ENCODE data around the gene LMOD2. TPM values are rescaled to one million over a fixed set of nuclear protein-coding genes. Genes with fewer than 3 reads are reported as not detected.

Gene LMOD2
- total RNA-seq, 1 donor from 2014 or later = not detected

DNA sequence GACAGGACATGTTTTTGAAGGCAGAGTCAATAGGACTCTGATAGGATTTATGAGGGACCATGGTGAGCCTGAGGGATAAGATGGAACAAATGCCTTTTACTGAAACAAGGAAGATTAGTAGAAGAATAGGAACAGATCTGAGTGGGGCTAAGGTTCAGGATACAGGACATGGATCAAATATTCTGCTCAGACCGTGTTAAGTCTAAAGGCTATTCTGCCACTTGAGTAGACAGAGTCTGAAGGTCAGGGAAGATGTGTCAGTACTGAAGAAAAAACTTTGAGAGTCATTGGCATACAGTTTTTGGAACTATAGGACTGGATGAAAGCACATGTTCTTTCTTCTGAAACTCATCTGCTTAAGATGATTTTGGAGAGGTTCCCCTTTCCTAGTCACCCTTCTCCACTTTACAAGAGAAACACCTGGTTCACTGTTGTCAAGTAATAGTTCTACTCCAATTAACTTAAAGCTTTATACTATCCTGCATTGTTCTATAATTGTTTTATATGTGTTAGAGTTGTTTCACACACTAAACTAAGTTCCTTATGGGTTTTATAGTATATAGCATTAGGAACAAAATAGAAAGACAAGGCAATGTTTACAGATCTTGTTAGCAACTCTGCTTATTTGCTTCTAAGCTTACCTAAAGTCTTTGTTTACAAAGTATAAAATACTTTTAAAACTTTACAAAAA is 49.7 kb downstream of the LMOD2 start:
- Histone ChIP-seq H2AFZ (ENCODE audit: low read depth, low read length) (no peak overlapping the region), H3K4me1 (ENCODE audit: insufficient read depth, low read length) (no peaks in the 10 kb centered on the region), H4K20me1 (ENCODE audit: insufficient read depth, low read length) (peaks cover 6% of the 10 kb centered on the region), H3K36me3 (ENCODE audit: insufficient read depth, low read length) (peaks cover 12% of the 10 kb centered on the region), H3K27ac (ENCODE audit: low read depth, low read length) (no peak overlapping the region), H3K9me3 (ENCODE audit: insufficient read depth, low read depth, low read length) (no peaks in the 10 kb centered on the region), H3K4me3 (ENCODE audit: insufficient read depth, low read depth, low read length) (no peak overlapping the region), H3K79me2 (ENCODE audit: insufficient read depth, low read length) (peaks cover 6% of the 10 kb centered on the region), H3K27me3 (ENCODE audit: insufficient read depth, low read length) (no peaks in the 10 kb centered on the region), H3K9ac (ENCODE audit: low read length) (no peak overlapping the region), H3K4me2 (ENCODE audit: low read length) (no peak overlapping the region)
- no peak overlapping the region for H3K4me3 Mint-ChIP-seq (ENCODE audit: unreplicated experiment)
- no peaks in the 10 kb centered on the region for H3K36me3 Mint-ChIP-seq (ENCODE audit: low read depth, unreplicated experiment)
- TF ChIP-seq, protein P1, sequence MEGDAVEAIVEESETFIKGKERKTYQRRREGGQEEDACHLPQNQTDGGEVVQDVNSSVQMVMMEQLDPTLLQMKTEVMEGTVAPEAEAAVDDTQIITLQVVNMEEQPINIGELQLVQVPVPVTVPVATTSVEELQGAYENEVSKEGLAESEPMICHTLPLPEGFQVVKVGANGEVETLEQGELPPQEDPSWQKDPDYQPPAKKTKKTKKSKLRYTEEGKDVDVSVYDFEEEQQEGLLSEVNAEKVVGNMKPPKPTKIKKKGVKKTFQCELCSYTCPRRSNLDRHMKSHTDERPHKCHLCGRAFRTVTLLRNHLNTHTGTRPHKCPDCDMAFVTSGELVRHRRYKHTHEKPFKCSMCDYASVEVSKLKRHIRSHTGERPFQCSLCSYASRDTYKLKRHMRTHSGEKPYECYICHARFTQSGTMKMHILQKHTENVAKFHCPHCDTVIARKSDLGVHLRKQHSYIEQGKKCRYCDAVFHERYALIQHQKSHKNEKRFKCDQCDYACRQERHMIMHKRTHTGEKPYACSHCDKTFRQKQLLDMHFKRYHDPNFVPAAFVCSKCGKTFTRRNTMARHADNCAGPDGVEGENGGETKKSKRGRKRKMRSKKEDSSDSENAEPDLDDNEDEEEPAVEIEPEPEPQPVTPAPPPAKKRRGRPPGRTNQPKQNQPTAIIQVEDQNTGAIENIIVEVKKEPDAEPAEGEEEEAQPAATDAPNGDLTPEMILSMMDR (IDR thresholded peaks at IDR 0.05; ENCODE audit: insufficient read depth, low read depth, low read length) = no peak
- TF ChIP-seq EZH2 (IDR thresholded peaks at IDR 0.05; ENCODE audit: insufficient read depth, low read length) = no peak
- H3K27me3 Mint-ChIP-seq (ENCODE audit: low read depth, unreplicated experiment) = no peaks in the 10 kb centered on the region
- FAIRE-seq (no peak), DNase-seq (ENCODE audit: low read depth) (no peak)
- H3K27ac Mint-ChIP-seq (ENCODE audit: unreplicated experiment) = no peak overlapping the region
- H3K4me1 Mint-ChIP-seq (ENCODE audit: low read depth, unreplicated experiment) = peaks cover 5% of the 10 kb centered on the region
- H3K9me3 Mint-ChIP-seq (ENCODE audit: unreplicated experiment) = no peaks in the 10 kb centered on the region

DNA sequence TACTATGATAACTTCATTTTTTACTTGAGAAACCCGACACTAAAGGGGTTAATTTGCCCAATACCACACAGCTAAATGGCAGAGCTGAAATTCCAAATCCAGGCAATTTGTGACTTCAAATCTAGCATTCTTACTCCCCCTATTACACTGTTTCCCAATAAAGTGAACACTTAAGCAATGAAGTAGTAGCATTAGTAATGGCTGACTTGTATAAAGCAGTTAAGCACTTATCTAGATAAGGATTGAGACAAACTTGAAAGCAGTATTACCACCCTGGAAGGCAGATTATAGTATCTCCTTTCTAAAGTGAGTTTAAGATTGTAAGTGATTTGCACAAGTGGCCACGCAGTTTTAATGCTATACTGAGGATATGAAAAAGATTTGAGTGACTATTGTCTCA is 53.9 kb downstream of the LMOD2 start:
- TF ChIP-seq, protein P1 (IDR thresholded peaks at IDR 0.05; ENCODE audit: insufficient read depth, low read depth, low read length) = no peak
- TF ChIP-seq EZH2 (IDR thresholded peaks at IDR 0.05; ENCODE audit: insufficient read depth, low read length) = no peak
- H3K9ac ChIP-seq (ENCODE audit: low read length) = no peak overlapping the region

DNA sequence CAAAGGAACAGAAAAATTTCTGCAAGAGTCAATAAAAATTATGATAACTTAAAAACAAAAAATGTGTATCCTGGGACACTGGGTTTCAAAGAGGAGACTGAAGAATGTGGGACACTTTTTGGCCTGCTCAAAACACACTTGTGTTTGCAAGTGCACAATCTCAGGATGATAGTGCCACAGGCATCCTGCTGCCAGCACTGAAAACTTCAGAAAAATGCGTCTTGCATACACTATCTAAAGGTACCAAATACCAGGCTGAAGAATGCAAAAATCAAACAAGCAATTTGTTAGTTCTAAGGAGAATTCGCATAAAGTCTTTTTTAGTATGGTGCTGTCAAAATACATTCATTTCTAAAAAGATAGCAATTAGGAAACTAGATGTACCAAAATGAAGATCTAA is 55.0 kb downstream of the LMOD2 start:
- peaks cover 2% of the 10 kb centered on the region for H3K36me3 Mint-ChIP-seq (ENCODE audit: low read depth, unreplicated experiment)
- TF ChIP-seq, protein P1 (IDR thresholded peaks at IDR 0.05; ENCODE audit: insufficient read depth, low read depth, low read length) = no peak
- TF ChIP-seq EZH2 (IDR thresholded peaks at IDR 0.05; ENCODE audit: insufficient read depth, low read length) = no peak
- Histone ChIP-seq H4K20me1 (ENCODE audit: insufficient read depth, low read length) (peaks cover 57% of the 10 kb centered on the region), H3K27ac (ENCODE audit: low read depth, low read length) (no peak overlapping the region), H3K4me1 (ENCODE audit: insufficient read depth, low read length) (peaks cover 22% of the 10 kb centered on the region), H3K9me3 (ENCODE audit: insufficient read depth, low read depth, low read length) (no peaks in the 10 kb centered on the region), H3K9ac (ENCODE audit: low read length) (no peak overlapping the region), H2AFZ (ENCODE audit: low read depth, low read length) (no peak overlapping the region), H3K4me2 (ENCODE audit: low read length) (no peak overlapping the region), H3K27me3 (ENCODE audit: insufficient read depth, low read length) (no peaks in the 10 kb centered on the region), H3K79me2 (ENCODE audit: insufficient read depth, low read length) (peaks cover 24% of the 10 kb centered on the region), H3K36me3 (ENCODE audit: insufficient read depth, low read length) (peaks cover 1% of the 10 kb centered on the region), H3K4me3 (ENCODE audit: insufficient read depth, low read depth, low read length) (no peak overlapping the region)
- FAIRE-seq = no peak
- H3K4me3 Mint-ChIP-seq (ENCODE audit: unreplicated experiment) = no peak overlapping the region
- H3K27me3 Mint-ChIP-seq (ENCODE audit: low read depth, unreplicated experiment) = no peaks in the 10 kb centered on the region
- H3K4me1 Mint-ChIP-seq (ENCODE audit: low read depth, unreplicated experiment) = peaks cover 45% of the 10 kb centered on the region
- no peaks in the 10 kb centered on the region for H3K9me3 Mint-ChIP-seq (ENCODE audit: unreplicated experiment)
- no peak overlapping the region for H3K27ac Mint-ChIP-seq (ENCODE audit: unreplicated experiment)
- DNase-seq (ENCODE audit: low read depth) = no peak

More for the DNA sequence above, 53.9 kb downstream of the LMOD2 start:
- Histone ChIP-seq H3K27me3 (ENCODE audit: insufficient read depth, low read length) (no peaks in the 10 kb centered on the region), H2AFZ (ENCODE audit: low read depth, low read length) (no peak overlapping the region), H3K9me3 (ENCODE audit: insufficient read depth, low read depth, low read length) (no peaks in the 10 kb centered on the region), H4K20me1 (ENCODE audit: insufficient read depth, low read length) (peaks cover 45% of the 10 kb centered on the region), H3K36me3 (ENCODE audit: insufficient read depth, low read length) (peaks cover 9% of the 10 kb centered on the region), H3K27ac (ENCODE audit: low read depth, low read length) (no peak overlapping the region), H3K79me2 (ENCODE audit: insufficient read depth, low read length) (peaks cover 24% of the 10 kb centered on the region), H3K4me1 (ENCODE audit: insufficient read depth, low read length) (peaks cover 14% of the 10 kb centered on the region), H3K4me2 (ENCODE audit: low read length) (no peak overlapping the region), H3K4me3 (ENCODE audit: insufficient read depth, low read depth, low read length) (no peak overlapping the region)
- Mint-ChIP-seq H3K4me3 (ENCODE audit: unreplicated experiment) (no peak overlapping the region), H3K27me3 (ENCODE audit: low read depth, unreplicated experiment) (no peaks in the 10 kb centered on the region), H3K27ac (ENCODE audit: unreplicated experiment) (no peak overlapping the region), H3K4me1 (ENCODE audit: low read depth, unreplicated experiment) (peaks cover 34% of the 10 kb centered on the region), H3K36me3 (ENCODE audit: low read depth, unreplicated experiment) (peaks cover 2% of the 10 kb centered on the region), H3K9me3 (ENCODE audit: unreplicated experiment) (no peaks in the 10 kb centered on the region)
- peak; percentile 35 for DNase-seq (ENCODE audit: low read depth)
- no peak for FAIRE-seq
